ENCODE results near the gene PAQR3.

- TF ChIP-seq CTCF (IDR thresholded peaks at IDR 0.05) (no peak), POLR2A (IDR thresholded peaks at IDR 0.05) (no peak)
These were observed 58.3 kb downstream of the PAQR3 start for GRCh38 chr4:78880874-78881492.
